Testis (tissue), 2 donors: ENCODE measurements around the gene TIGIT.

ENCODE experiments used
- POLR2A ChIP-seq: fragments of 450-650 bp; IDR thresholded peaks from one replicate; pipeline ENCODE4 v1.6.1; 2017; ENCODE audit warnings: antibody characterized with exemption, mild to moderate bottlenecking, moderate library complexity
- TF ChIP-seq, protein P1 (sequence below), 3 experiments: fragments of 450-650 bp in 2 of 3; fragments of 200-600 bp in 1 of 3; sonication (generic) in 1 of 3; IDR thresholded peaks; one replicate each; pipeline ENCODE4 v1.5.1; 2016 to 2019; ENCODE audit warnings: antibody characterized with exemption in 3 of 3, mild to moderate bottlenecking in 2 of 3, moderate library complexity in 1 of 3

DNA sequence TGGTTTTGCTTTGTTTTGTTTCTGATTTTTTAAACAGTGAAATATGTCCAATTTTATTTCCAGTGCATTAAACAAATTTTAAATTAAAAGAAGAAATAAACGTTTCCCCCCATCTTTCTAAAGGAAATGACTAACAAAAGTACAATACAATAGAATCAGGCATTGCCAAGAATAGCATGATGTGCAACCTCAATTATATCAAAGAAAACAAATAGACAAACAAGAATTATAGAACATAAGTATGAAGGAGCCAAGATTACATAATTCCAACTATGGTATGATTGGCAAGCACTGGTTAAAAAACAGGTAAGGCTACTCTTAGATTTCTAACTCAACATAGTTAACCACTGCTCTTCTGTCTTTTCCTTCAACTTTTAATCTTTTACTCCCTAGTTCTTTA lies 26.4 kb downstream of the TIGIT start:
- TF ChIP-seq, protein P1, sequence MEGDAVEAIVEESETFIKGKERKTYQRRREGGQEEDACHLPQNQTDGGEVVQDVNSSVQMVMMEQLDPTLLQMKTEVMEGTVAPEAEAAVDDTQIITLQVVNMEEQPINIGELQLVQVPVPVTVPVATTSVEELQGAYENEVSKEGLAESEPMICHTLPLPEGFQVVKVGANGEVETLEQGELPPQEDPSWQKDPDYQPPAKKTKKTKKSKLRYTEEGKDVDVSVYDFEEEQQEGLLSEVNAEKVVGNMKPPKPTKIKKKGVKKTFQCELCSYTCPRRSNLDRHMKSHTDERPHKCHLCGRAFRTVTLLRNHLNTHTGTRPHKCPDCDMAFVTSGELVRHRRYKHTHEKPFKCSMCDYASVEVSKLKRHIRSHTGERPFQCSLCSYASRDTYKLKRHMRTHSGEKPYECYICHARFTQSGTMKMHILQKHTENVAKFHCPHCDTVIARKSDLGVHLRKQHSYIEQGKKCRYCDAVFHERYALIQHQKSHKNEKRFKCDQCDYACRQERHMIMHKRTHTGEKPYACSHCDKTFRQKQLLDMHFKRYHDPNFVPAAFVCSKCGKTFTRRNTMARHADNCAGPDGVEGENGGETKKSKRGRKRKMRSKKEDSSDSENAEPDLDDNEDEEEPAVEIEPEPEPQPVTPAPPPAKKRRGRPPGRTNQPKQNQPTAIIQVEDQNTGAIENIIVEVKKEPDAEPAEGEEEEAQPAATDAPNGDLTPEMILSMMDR (IDR thresholded peaks at IDR 0.05): no peak
- TF ChIP-seq POLR2A: no peak
